ENCODE data around the gene SLC22A12.
"Not testable (repeated sequence)": the region's sequence is repeated elsewhere in the genome, so short reads cannot be mapped to it uniquely, and the experiment has no call there.

Gene SLC22A12

GRCh38 chr11:64556721-64557250 is 34.2 kb upstream of the SLC22A12 start:
- no peak overlapping the region for H3K9ac ChIP-seq (ENCODE audit: low read depth, low read length)
- H3K27ac ChIP-seq (ENCODE audit: low read depth, low read length) = no peak overlapping the region
- H3K36me3 ChIP-seq (ENCODE audit: control insufficient read depth, insufficient read depth, low read length) = no peaks in the 10 kb centered on the region
- H3K27me3 ChIP-seq (ENCODE audit: control insufficient read depth, insufficient read depth, low read length) = no peaks in the 10 kb centered on the region
- H3K9me3 ChIP-seq (ENCODE audit: control insufficient read depth, insufficient read depth, low read length) = no peaks in the 10 kb centered on the region
- no peak overlapping the region for H3K4me3 ChIP-seq (ENCODE audit: low read depth, low read length)
- H3K4me1 ChIP-seq (ENCODE audit: control insufficient read depth, insufficient read depth, low read length) = peaks cover 11% of the 10 kb centered on the region

GRCh38 chr11:64558065-64558745 is 32.8 kb upstream of the SLC22A12 start:
- no peaks in the 10 kb centered on the region for H3K9me3 ChIP-seq (ENCODE audit: control insufficient read depth, insufficient read depth, low read length)
- no peak overlapping the region for H3K9ac ChIP-seq (ENCODE audit: low read depth, low read length)
- no peak overlapping the region for H3K4me3 ChIP-seq (ENCODE audit: low read depth, low read length)
- no peaks in the 10 kb centered on the region for H3K36me3 ChIP-seq (ENCODE audit: control insufficient read depth, insufficient read depth, low read length)
- peaks cover 11% of the 10 kb centered on the region for H3K4me1 ChIP-seq (ENCODE audit: control insufficient read depth, insufficient read depth, low read length)
- H3K27ac ChIP-seq (ENCODE audit: low read depth, low read length) = peak overlapping the region; percentile 53
- no peaks in the 10 kb centered on the region for H3K27me3 ChIP-seq (ENCODE audit: control insufficient read depth, insufficient read depth, low read length)

GRCh38 chr11:64558869-64559268 is 32.2 kb upstream of the SLC22A12 start:
- Histone ChIP-seq H3K27ac (ENCODE audit: low read depth, low read length) (no peak overlapping the region), H3K9ac (ENCODE audit: low read depth, low read length) (no peak overlapping the region), H3K36me3 (ENCODE audit: control insufficient read depth, insufficient read depth, low read length) (no peaks in the 10 kb centered on the region), H3K4me3 (ENCODE audit: low read depth, low read length) (no peak overlapping the region), H3K9me3 (ENCODE audit: control insufficient read depth, insufficient read depth, low read length) (no peaks in the 10 kb centered on the region), H3K27me3 (ENCODE audit: control insufficient read depth, insufficient read depth, low read length) (no peaks in the 10 kb centered on the region), H3K4me1 (ENCODE audit: control insufficient read depth, insufficient read depth, low read length) (peaks cover 11% of the 10 kb centered on the region)

GRCh38 chr11:64559351-64560138 is 31.5 kb upstream of the SLC22A12 start:
- H3K36me3 ChIP-seq (ENCODE audit: control insufficient read depth, insufficient read depth, low read length) = no peaks in the 10 kb centered on the region
- H3K4me3 ChIP-seq (ENCODE audit: low read depth, low read length) = no peak overlapping the region
- H3K27me3 ChIP-seq (ENCODE audit: control insufficient read depth, insufficient read depth, low read length) = no peaks in the 10 kb centered on the region
- H3K4me1 ChIP-seq (ENCODE audit: control insufficient read depth, insufficient read depth, low read length) = peaks cover 11% of the 10 kb centered on the region
- H3K9ac ChIP-seq (ENCODE audit: low read depth, low read length) = no peak overlapping the region
- no peak overlapping the region for H3K27ac ChIP-seq (ENCODE audit: low read depth, low read length)
- no peaks in the 10 kb centered on the region for H3K9me3 ChIP-seq (ENCODE audit: control insufficient read depth, insufficient read depth, low read length)

GRCh38 chr11:64560139-64560771 is 30.8 kb upstream of the SLC22A12 start:
- H3K27me3 ChIP-seq (ENCODE audit: control insufficient read depth, insufficient read depth, low read length) = no peaks in the 10 kb centered on the region
- H3K9me3 ChIP-seq (ENCODE audit: control insufficient read depth, insufficient read depth, low read length) = no peaks in the 10 kb centered on the region
- peaks cover 11% of the 10 kb centered on the region for H3K4me1 ChIP-seq (ENCODE audit: control insufficient read depth, insufficient read depth, low read length)
- H3K9ac ChIP-seq (ENCODE audit: low read depth, low read length) = no peak overlapping the region
- H3K36me3 ChIP-seq (ENCODE audit: control insufficient read depth, insufficient read depth, low read length) = no peaks in the 10 kb centered on the region
- H3K27ac ChIP-seq (ENCODE audit: low read depth, low read length) = no peak overlapping the region
- no peak overlapping the region for H3K4me3 ChIP-seq (ENCODE audit: low read depth, low read length)

GRCh38 chr11:64560941-64561340 is 30.1 kb upstream of the SLC22A12 start:
- no peaks in the 10 kb centered on the region for H3K27me3 ChIP-seq (ENCODE audit: control insufficient read depth, insufficient read depth, low read length)
- no peaks in the 10 kb centered on the region for H3K36me3 ChIP-seq (ENCODE audit: control insufficient read depth, insufficient read depth, low read length)
- no peaks in the 10 kb centered on the region for H3K9me3 ChIP-seq (ENCODE audit: control insufficient read depth, insufficient read depth, low read length)
- H3K4me3 ChIP-seq (ENCODE audit: low read depth, low read length) = no peak overlapping the region
- H3K27ac ChIP-seq (ENCODE audit: low read depth, low read length) = no peak overlapping the region
- H3K9ac ChIP-seq (ENCODE audit: low read depth, low read length) = no peak overlapping the region
- H3K4me1 ChIP-seq (ENCODE audit: control insufficient read depth, insufficient read depth, low read length) = peaks cover 13% of the 10 kb centered on the region

- H3K36me3 ChIP-seq (ENCODE audit: control insufficient read depth, insufficient read depth, low read length); H3K4me3 ChIP-seq (ENCODE audit: low read depth, low read length); H3K27ac ChIP-seq (ENCODE audit: low read depth, low read length); H3K27me3 ChIP-seq (ENCODE audit: control insufficient read depth, insufficient read depth, low read length); H3K9ac ChIP-seq (ENCODE audit: low read depth, low read length); H3K9me3 ChIP-seq (ENCODE audit: control insufficient read depth, insufficient read depth, low read length): not testable (repeated sequence)
- H3K4me1 ChIP-seq (ENCODE audit: control insufficient read depth, insufficient read depth, low read length) = peaks cover 17% of the 10 kb centered on the region
Observed at GRCh38 chr11:64561429-64561828, 29.6 kb upstream of the SLC22A12 start.

- Histone ChIP-seq H3K4me3 (ENCODE audit: low read depth, low read length) (no peak overlapping the region), H3K36me3 (ENCODE audit: control insufficient read depth, insufficient read depth, low read length) (no peaks in the 10 kb centered on the region), H3K27ac (ENCODE audit: low read depth, low read length) (no peak overlapping the region), H3K4me1 (ENCODE audit: control insufficient read depth, insufficient read depth, low read length) (peaks cover 24% of the 10 kb centered on the region), H3K9ac (ENCODE audit: low read depth, low read length) (no peak overlapping the region), H3K9me3 (ENCODE audit: control insufficient read depth, insufficient read depth, low read length) (no peaks in the 10 kb centered on the region), H3K27me3 (ENCODE audit: control insufficient read depth, insufficient read depth, low read length) (no peaks in the 10 kb centered on the region)
Observed at GRCh38 chr11:64561984-64562722, 28.9 kb upstream of the SLC22A12 start.

- Histone ChIP-seq H3K4me3 (ENCODE audit: low read depth, low read length) (no peak overlapping the region), H3K9me3 (ENCODE audit: control insufficient read depth, insufficient read depth, low read length) (no peaks in the 10 kb centered on the region), H3K27ac (ENCODE audit: low read depth, low read length) (no peak overlapping the region), H3K9ac (ENCODE audit: low read depth, low read length) (no peak overlapping the region), H3K27me3 (ENCODE audit: control insufficient read depth, insufficient read depth, low read length) (no peaks in the 10 kb centered on the region), H3K4me1 (ENCODE audit: control insufficient read depth, insufficient read depth, low read length) (peaks cover 28% of the 10 kb centered on the region), H3K36me3 (ENCODE audit: control insufficient read depth, insufficient read depth, low read length) (no peaks in the 10 kb centered on the region)
Observed at GRCh38 chr11:64562723-64563351, 28.2 kb upstream of the SLC22A12 start.

- peaks cover 21% of the 10 kb centered on the region for H3K4me1 ChIP-seq (ENCODE audit: control insufficient read depth, insufficient read depth, low read length)
- no peak overlapping the region for H3K9ac ChIP-seq (ENCODE audit: low read depth, low read length)
- H3K27ac ChIP-seq (ENCODE audit: low read depth, low read length) = no peak overlapping the region
- no peaks in the 10 kb centered on the region for H3K27me3 ChIP-seq (ENCODE audit: control insufficient read depth, insufficient read depth, low read length)
- H3K4me3 ChIP-seq (ENCODE audit: low read depth, low read length) = no peak overlapping the region
- no peaks in the 10 kb centered on the region for H3K36me3 ChIP-seq (ENCODE audit: control insufficient read depth, insufficient read depth, low read length)
- no peaks in the 10 kb centered on the region for H3K9me3 ChIP-seq (ENCODE audit: control insufficient read depth, insufficient read depth, low read length)
Observed at GRCh38 chr11:64563966-64564365, 27.1 kb upstream of the SLC22A12 start.
